NCI-H460 (cell line): ENCODE measurements around the gene ATRIP. TPM values are rescaled to one million over a fixed set of nuclear protein-coding genes. Genes with fewer than 3 reads are reported as not detected.
"Not testable (repeated sequence)": the region's sequence is repeated elsewhere in the genome, so short reads cannot be mapped to it uniquely, and the experiment has no call there.

Source experiments
- DNase-seq: peaks from one replicate; pipeline ENCODE4 v3.0.0-alpha.2; 2016; ENCODE audit warnings: low read depth; ENCODE audit errors: extremely low read depth
- total RNA-seq: library from RNA; depleted of rRNA; stranded (reverse); fragments of >200 nt; shearing (Covaris generic); gene quantifications from 2 replicates; pipeline ENCODE4 v1.2.3, GENCODE V29; 2014

ATRIP gene
- total RNA-seq, 1 experiment from 2014 or later: 5.9 TPM

DNA sequence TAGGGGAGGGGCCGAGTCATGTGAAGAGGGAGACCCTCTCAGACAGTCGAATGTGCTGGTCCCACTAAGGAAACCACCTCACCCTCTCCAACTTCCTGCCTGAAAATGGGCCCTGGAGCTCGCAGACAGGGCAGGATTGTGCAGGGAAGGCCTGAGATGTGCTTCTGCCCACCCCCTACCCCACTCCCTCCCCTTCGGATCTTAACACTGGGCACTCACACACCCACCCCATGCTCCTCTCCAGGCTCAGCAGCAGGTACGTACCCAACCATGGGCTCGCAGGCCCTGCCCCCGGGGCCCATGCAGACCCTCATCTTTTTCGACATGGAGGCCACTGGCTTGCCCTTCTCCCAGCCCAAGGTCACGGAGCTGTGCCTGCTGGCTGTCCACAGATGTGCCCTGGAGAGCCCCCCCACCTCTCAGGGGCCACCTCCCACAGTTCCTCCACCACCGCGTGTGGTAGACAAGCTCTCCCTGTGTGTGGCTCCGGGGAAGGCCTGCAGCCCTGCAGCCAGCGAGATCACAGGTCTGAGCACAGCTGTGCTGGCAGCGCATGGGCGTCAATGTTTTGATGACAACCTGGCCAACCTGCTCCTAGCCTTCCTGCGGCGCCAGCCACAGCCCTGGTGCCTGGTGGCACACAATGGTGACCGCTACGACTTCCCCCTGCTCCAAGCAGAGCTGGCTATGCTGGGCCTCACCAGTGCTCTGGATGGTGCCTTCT is 20.0 kb downstream of the ATRIP start:
- DNase-seq: no peak

DNA sequence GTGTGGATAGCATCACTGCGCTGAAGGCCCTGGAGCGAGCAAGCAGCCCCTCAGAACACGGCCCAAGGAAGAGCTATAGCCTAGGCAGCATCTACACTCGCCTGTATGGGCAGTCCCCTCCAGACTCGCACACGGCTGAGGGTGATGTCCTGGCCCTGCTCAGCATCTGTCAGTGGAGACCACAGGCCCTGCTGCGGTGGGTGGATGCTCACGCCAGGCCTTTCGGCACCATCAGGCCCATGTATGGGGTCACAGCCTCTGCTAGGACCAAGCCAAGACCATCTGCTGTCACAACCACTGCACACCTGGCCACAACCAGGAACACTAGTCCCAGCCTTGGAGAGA is 20.5 kb downstream of the ATRIP start:
- DNase-seq: no peak

- DNase-seq: no peak
Observed at GRCh38 chr3:48467473-48468267, 21.1 kb downstream of the ATRIP start.

GRCh38 chr3:48468329-48468731 is 21.8 kb downstream of the ATRIP start:
- DNase-seq: no peak

- no peak for DNase-seq
Observed at GRCh38 chr3:48469046-48469915, 22.7 kb downstream of the ATRIP start.

DNA sequence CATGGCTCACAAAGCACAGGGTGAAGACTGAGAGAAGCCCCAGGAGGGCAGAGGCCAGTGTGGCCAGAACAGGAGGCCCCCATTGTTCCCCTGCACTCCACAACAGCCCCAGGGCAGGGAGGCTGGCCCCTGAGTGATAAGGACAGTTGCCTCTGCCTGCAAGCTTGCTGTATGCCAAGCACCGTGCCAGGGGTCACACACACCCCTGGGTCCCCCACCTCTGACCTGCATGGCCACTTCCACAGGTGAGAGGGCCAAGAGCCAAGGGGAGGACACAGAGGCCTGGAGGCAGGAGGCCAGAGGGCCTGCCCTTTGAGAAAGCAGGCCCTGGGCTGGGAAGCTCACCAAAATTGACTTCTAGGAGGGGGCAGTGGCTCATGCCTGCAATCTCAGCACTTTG is 23.7 kb downstream of the ATRIP start:
- DNase-seq: no peak

DNA sequence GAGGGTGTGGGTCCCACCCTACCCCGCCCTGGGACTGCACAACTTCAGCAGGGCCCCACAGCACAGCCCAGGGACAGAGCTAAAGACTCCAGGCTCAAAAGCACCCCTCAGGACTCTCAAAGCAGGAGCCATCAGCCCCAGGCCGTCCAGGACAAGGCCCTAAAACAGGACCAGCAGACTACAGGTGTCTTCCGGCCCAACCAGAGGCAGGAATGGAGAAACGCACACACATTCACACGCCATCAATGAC is 26.1 kb downstream of the ATRIP start:
- DNase-seq: no peak

DNA sequence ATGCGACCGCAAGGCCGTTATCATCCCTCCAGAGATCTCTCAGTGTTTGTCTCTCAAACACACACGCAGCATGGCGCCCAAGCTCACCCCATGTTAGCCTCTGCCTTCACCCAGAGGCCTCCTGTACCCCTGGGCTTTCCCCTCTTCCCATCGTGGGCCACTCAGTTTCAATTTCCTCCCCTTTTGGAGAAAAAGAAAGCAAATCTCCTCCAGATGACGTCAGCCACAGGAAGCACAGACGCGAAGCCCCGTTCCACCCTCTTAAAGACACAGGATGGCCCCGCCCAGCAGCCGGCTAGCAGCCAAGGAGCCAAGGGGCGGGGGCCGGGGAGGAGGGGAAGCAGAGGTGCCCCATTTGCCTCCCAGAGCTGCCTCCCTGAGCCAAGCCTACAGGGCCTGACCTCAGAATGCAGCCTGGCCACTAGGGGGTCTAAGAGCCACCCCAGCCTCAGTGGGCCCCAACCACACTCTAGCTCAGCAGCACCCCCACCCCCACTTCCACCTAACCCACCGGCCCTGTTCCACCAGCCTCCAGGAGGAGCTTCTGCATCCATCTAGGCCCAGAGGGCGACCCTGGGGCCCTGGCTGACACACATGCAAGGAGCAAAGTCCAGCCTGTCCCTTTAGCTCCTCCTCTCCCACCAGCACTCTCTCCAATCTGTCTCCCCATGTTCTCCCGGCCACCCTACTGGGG is 26.5 kb downstream of the ATRIP start:
- peak; percentile 82 for DNase-seq

DNA sequence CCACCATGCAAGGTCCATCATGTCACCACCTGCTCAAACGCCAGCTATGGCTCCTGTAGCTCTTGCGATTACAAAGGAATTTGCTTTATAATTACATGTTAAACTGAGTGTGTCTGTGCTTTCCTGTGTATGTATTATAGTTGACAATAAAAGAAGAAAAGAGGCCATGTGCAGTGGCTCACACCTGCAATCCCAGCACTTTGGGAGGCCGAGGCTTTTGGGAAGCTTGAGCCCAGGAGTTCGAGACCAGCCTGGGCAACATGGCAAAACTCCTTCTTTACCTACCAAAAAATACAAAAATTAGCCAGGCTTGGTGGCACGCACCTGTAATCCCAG is 27.0 kb downstream of the ATRIP start:
- DNase-seq: no peak

DNA sequence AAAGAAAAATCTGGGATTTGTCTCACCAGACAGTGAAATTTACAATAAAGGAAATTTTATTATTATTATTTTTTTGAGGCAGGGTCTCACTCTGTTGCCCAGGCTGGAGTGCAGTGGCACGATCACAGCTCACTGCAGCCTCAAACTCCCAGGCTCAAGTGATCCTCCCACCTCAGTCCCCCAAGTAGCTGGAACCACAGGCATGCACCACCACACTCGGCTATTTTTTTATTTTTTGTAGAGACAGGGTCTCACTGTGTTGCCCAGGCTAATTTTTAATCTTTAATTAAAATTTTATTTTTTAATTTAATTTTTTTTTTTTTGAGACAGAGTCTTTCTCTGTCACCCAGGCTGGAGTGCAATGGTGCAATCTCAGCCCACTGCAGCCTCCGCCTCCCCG is 27.5 kb downstream of the ATRIP start:
- DNase-seq: not testable (repeated sequence)

GRCh38 chr3:48474619-48475018 is 28.1 kb downstream of the ATRIP start:
- DNase-seq: no peak

GRCh38 chr3:48475188-48475587 is 28.7 kb downstream of the ATRIP start:
- no peak for DNase-seq

- DNase-seq: no peak
Observed at GRCh38 chr3:48476426-48477053, 30.0 kb downstream of the ATRIP start.

- DNase-seq: no peak
Observed at GRCh38 chr3:48477959-48478520, 31.5 kb downstream of the ATRIP start.

GRCh38 chr3:48478626-48479555 is 32.4 kb downstream of the ATRIP start:
- no peak for DNase-seq

- DNase-seq: not testable (repeated sequence)
Observed at GRCh38 chr3:48480891-48481290, 34.4 kb downstream of the ATRIP start.

DNA sequence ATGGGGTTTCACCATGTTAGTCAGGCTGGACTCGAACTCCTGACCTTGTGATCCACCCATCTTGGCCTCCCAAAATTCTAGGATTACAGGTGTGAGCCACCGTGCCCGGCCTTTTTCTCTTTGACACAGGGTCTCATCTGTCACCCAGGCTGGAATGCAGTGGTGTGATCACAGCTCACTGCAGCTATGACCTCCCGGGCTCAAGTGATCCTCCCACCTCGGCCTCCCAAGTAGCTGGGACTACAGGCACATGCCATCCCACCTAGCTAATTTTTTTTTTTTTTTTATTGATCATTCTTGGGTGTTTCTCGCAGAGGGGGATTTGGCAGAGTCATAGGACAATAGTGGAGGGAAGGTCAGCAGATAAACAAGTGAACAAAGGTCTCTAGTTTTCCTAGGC is 36.3 kb downstream of the ATRIP start:
- DNase-seq: not testable (repeated sequence)

GRCh38 chr3:48486952-48487351 is 40.4 kb downstream of the ATRIP start:
- DNase-seq: no peak
